NCI-H2227 (cell line): ENCODE measurements around the gene LSM2.
"Not testable (repeated sequence)": the region's sequence is repeated elsewhere in the genome, so short reads cannot be mapped to it uniquely, and the experiment has no call there.

Source experiments
- DNase-seq: peaks from one replicate; lab custom pipeline; 2025; ENCODE audit not compliant: unreplicated experiment; lab: John Stamatoyannopoulos, UW

LSM2 gene

DNA sequence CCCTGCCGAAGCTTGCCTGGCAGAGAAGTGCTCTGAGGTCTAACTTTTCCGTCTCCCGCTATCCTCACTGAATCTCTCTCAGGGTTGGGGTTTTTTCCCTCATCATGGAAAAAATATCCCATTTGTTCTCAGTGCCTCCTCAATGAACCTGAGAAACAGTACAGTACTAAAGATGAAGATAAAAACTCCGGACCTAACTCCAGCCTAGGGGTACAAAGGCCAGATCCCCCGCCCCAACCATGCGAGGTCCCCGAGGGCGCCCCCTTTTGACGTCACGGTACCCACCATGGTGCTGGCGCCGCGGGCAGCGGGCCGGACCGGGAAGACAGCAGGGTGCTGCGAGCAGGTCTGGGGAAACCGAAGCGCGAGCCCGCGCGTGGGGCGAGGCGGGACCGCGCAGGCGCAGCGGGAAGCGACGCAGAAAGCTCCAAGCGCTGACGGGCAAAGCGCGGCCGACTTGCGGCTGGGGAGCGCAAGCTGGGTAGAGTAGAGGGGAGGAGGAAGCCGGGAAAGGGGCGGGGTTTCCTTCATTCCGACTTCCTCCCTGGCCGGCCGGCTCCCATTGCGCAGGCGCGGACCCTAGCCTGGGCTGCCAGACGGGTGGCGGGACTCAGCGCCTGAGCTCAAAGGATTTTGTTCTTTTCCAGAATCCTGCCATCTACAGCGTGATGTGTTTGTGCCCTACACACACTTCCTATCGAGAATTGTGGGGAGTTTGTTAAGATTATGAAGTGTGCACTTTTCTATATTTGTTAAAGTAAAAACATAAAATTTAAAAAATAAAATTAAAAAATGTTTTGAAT, at the start of gene LSM2:
TSS of gene LSM2 (minus strand) at position 497 of the 803 bp plus-strand sequence. CDS start at position 288, 209 bp downstream.
- DNase-seq: peak; percentile 98

DNA sequence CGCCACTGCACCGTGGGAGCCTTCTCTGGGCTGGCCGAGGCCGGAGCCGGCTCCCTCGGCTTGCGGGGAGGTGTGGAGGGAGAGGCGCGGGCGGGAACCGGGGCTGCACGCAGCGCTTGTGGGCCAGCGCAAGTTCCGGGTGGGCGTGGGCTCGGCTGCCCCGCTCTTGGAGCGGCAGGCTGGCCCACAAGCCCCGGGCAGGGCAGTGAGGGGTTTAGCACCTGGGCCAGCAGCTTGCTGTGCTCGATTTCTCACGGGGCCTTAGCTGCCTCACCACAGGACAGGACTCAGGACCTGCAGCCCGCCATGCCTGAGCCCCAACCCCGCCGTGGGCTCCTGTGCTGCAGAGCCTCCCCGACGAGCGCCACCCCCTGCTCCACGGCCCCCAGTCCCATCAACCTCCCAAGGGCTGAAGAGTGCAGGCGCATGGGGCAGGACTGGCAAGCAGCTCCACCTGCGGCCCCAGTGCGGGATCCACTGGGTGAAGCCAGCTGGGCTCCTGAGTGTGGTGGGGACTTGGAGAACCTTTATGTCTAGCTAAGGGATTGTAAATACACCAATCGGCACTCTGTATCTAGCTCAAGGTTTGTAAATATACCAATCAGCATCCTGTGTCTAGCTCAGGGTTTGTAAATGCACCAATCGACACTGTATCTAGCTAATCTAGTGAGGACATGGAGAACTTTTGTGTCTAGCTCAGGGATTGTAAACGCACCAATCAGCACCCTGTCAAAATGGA, 45.4 kb upstream of the LSM2 start:
- DNase-seq: not testable (repeated sequence)

DNA sequence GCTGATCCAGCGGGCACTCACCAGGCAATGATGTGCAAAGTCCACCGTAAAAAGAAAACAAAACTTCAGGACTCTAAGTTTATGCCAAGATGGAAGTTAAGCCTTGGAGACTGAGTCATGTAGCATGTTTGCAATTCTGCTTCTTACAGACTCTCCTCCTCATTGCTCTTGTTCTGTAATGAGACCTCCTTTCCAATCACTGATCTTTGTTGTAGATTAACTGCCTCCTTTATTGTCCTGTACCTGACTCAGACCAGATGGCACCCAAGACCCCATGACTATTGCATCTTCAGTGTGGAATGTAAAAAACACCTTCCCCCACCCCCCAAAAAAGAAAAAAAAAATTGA, 44.7 kb upstream of the LSM2 start:
- DNase-seq: no peak

DNA sequence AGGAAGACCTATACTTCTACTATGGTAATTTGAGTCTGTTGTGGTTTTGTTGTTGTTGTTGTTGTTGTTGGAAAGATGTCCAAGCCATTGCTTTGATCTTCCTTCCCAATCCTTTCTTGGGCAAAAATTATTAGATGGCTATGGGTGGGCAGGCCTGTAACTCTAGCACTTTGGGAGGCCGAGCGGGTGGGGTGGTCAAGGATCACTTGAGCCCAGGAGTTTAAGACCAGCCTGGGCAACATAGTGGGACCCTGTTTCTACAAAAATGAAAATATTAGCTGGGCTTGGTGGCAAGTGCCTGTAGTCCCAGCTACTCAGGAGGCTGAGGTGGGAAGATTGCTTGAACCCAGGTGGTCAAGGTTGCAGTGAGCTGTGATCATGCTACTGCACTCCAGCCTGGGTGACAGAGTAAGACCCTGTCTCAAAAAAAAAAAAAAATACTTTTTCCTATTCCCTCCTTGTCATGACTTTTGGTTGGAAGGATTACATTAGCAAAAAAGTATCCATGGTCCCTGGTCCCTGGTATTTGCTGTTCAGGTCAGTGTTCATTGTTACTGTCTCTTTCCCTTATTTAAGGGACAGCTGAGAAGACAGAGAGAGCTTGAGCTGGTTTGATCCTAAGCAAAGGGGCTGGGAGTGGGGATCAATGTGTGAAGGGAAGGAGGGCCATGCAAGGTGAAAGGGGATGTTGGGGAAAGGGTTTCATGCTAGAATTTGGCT, 44.2 kb upstream of the LSM2 start:
- no peak for DNase-seq

DNA sequence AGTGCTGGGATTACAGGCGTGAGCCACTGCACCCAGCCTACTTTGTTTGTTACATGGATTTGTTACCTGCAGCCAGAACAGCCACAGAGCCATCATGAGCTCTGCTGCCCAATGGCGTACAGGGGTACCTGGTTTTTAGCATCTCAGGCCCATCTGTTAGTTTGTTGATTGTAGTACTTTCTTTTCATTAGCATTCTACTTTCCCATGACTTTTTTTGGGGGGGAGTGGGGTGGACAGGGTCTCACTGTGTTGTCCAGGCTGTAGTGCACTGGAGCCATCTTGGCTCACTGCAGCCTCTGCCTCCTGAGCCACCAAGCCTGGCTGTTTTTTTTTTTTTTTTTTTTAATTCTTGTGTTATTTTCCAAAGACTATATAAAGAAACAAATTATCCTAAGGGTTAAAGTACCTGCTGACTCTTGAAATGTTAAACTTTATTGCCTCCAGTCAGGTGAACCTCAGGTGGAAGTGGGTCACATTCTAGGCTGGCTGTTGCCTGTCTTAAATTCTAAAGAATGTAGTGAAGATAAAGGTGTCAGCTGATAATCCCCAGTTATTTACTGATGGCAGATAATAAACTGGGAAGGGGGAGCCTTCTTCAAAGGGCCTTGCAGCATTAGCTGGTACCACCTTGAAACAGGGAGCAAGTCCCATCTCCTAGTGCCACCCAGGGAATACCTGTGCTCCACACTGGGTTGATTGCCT, 40.7 kb upstream of the LSM2 start:
- DNase-seq: no peak

GRCh38 chr6:31844507-31844906, 37.7 kb upstream of the LSM2 start:
- DNase-seq: no peak

DNA sequence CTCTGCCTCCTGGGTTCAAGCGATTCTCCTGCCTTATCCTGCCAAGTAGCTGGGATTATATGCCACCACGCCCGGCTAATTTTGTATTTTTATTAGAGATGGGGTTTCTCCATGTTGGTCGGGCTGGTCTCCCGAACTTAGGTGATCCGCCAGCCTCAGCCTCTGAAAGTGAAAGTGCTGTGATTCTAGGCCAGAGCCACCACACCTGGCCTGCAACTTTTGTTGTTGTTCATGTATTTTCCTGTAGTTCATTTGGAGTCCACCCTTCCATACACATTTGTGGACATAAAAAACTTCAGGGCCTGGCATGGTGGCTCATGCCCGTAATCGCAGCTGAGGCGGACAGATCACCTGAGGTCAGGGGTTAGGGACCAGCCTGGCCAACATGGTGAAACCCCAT, 35.3 kb upstream of the LSM2 start:
- no peak for DNase-seq

DNA sequence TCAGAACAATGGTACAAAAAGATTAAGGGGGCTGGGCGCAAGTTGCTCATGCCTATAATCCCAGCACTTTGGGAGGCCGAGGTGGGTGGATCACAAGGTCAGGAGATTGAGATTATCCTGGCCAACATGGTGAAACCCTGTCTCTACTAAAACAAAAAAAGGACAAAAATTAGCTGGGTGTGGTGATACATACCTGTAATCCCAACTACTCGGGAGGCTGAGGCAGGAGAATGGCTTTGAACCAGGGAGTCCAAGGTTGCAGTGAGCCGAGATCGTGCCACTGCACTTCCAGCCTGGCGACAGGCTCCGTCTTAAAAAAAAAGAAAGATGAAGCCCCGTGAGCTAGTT, 33.0 kb upstream of the LSM2 start:
- DNase-seq: not testable (repeated sequence)

DNA sequence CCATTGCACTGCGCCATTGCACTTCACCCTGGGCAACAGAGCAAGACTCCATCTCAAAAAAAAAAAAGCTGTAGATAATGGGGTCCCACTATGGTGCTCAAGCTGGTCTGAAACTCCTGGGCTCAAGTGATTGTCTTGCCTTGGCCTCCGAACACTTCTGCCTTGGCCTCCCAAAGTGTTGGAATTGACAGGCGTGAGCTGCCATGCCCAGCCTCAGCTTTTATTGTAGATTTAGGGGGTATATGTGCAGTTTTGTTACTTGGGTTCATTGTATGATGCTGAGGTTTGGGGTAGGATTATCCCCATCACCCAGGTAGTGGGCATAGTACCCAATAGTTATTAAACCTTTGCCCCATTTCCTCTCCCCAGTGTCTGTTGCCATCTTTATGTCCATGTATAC, 32.2 kb upstream of the LSM2 start:
- no peak for DNase-seq

DNA sequence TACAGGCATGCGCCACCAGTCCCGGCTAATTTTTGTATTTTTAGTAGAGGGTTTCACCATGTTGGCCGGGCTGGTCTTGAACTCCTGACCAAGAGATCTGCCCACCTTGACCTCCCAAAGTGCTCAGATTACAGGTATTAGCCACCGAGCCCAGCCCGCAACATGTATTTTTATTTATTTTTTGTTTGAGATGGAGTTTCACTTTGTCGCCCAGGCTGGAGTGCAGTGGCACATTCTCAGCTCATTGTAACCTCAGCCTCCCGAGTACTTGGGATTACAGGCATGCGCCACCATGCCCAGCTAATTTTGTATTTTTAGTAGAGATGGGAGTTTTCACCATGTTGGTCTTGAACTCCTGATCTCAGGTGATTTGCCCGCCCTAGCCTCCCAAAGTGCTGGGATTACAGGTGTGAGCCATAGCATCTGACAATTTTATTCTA, 31.4 kb upstream of the LSM2 start:
- DNase-seq: not testable (repeated sequence)

DNA sequence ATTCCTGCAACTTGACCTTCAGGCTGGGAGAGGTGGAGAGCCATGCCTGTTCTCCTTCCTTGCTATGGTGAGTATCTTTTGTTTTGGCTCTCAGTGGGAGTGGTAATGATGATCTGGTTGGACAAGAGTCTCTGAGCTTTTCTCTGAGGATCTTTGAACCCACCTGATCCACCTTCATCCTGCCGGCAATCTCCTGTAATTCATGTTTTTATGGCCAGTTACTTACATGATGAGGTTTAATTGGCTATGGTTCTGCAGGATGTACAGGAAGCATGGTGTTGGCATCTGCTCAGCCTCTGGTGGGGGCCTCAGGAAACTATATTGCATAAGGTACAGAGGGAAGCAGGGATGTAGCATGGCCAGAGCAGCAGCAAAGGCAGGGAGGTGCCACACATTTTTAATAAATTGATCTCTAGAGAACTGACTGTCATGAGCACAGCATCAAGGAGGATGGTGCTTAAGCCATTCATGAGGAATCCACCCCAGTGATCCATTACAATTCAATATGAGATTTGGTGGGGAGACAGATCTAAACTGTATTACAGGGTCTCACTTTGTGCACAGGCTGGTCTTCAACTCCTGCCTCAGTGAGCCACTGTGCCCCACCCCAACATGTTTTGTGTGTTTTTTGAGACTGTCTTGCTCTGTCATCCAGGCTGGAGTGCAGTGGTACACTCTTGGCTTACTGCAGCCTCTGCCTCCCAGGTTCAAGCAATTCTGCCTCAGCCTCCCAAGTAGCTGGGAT, 30.8 kb upstream of the LSM2 start:
- no peak for DNase-seq

DNA sequence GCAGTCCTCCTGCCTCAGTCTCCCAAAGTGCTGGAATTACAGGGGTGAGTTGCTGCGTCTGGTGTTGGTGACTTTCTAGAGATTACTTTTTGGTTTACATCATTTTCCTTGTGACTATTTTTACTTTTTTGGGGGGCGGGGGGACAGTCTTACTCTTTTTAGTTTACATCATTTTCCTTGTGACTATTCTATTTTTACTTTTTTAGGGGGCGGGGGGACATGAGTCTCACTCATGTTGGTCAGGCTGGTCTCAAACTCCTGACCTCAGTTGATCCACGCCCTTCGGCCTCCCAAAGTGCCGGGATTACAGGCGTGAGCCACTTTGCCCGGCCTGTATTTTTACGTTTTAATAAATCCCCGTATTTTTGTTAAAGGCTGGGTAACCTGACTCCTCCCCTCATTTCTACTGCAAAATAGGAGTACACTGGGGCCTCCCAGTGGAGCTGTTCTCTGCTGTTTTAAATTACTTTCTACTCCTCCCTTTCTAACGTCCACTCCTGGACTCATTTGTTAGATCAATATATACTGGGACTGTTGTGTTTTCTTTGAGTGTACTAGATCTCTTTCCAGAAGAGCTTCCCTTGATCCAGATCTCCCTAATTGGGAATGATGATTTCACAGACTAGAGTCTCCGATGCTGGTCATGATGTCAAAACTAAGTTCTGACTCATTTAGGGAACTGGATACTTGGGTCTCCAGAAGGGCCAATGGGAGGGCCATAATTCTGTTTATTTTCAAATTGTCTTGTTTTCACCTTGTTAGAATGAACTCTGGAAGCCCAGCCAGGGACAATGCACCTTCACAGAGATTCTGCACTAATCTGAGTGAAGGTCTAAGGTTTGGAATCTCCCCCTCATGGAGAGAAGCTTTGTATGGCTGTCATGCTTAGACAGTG, 30.0 kb upstream of the LSM2 start:
- DNase-seq: no peak

DNA sequence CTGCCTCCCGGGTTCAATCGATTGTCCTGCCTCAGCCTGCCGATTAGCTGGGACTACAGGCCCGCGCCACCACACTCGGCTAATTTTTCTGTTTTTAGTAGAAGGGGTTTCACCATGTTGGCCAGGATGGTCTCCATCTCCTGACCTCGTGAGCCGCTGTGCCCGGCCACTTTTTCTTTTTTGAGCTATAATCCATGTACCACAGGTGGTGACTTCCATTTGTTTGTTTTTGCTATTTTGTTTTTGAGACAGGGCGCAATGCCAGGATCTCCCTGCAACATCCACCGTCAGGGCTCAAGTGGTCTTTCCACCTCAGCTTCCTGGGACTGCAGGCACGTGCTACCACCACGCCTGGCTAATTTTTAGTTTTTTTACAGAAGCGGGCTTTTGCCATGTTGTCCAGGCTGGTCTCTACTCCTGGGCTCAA, 29.3 kb upstream of the LSM2 start:
- DNase-seq: no peak

- DNase-seq: peak; percentile 95
Measured at GRCh38 chr6:31834367-31835250, 27.8 kb upstream of the LSM2 start.

DNA sequence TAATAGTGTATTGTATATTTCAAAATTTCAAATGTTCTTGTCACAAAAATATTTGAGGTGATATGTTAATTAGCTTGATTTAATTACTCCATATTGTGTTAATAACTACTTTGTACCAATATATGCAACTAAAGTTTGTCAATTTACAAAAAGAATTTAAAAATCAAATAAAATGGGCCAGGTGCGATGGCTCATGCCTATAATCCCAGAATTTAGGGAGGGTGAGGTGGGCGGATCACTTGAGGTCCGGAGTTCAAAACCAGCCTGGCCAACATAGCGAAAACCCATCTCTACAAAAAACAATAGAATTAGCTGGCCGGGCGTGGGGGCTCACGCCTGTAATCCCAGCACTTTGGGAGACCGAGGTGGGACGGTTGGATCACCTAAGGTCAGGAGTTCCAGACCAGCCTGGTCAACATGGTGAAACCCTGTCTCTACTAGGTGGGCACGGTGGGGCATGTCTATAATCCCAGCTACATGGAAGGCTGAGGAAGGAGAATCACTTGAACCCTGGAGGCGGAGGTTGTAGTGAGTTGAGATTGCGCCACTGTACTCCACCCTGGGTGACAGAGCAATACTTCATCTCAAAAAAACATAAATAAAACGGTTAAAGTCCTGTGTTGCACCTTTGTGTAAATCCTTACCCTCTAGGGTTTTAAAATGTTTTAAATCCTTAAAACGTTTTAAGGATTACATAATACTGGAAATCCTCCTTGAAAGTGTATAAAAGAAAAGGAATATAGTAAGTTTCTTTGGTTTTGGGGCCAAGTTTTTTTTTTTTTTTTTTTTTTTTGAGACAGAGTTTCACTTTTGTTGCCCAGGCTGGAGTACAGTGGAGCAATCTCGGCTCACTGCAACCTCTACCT, 24.8 kb upstream of the LSM2 start:
- no peak for DNase-seq

DNA sequence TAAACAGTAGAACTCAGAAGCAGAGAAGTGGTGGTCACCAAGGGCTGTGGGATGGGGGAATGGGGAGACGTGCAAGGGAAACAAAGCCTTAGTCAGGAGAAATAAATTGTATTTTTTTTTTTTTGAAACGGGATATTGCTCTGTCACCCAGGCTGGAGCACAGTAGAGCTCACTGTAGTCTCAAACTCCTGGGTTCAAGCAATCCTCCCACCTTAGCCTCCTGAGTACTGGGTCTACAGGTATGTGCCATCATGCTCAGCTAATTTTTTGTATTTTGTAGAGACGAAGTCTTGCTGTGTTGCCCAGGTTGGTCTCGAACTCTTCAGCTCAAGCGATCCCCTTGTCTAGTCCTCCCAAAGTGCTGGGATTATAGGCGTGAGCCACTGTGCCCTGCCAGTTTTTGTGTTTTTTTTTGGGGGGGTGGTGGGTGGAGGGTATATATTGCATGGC, 24.1 kb upstream of the LSM2 start:
- no peak for DNase-seq

- peak; percentile 59 for DNase-seq
Measured at GRCh38 chr6:31829633-31830283, 23.0 kb upstream of the LSM2 start.
